GM10266 (cell line): ENCODE measurements around the gene RBMS2.

Experiments
- DNase-seq: peaks from one replicate; pipeline ENCODE4 v3.0.0; 2012; ENCODE audit errors: extremely low spot score
- TF ChIP-seq, protein P1 (sequence below): IDR thresholded peaks from 2 replicates; pipeline ENCODE4 v1.5.1; 2012; ENCODE audit warnings: mild to moderate bottlenecking, low read depth; ENCODE audit not compliant: control insufficient read depth, insufficient read depth; ENCODE audit errors: missing control alignments

Gene RBMS2

GRCh38 chr12:56600753-56601152 lies 79.1 kb downstream of the RBMS2 start:
- DNase-seq = no peak
- TF ChIP-seq, protein P1, sequence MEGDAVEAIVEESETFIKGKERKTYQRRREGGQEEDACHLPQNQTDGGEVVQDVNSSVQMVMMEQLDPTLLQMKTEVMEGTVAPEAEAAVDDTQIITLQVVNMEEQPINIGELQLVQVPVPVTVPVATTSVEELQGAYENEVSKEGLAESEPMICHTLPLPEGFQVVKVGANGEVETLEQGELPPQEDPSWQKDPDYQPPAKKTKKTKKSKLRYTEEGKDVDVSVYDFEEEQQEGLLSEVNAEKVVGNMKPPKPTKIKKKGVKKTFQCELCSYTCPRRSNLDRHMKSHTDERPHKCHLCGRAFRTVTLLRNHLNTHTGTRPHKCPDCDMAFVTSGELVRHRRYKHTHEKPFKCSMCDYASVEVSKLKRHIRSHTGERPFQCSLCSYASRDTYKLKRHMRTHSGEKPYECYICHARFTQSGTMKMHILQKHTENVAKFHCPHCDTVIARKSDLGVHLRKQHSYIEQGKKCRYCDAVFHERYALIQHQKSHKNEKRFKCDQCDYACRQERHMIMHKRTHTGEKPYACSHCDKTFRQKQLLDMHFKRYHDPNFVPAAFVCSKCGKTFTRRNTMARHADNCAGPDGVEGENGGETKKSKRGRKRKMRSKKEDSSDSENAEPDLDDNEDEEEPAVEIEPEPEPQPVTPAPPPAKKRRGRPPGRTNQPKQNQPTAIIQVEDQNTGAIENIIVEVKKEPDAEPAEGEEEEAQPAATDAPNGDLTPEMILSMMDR = no peak

- no peak for DNase-seq
- TF ChIP-seq, protein P1 = peak; percentile 24
These were observed 79.9 kb downstream of the RBMS2 start for GRCh38 chr12:56601503-56601902.

GRCh38 chr12:56602239-56602638 lies 80.6 kb downstream of the RBMS2 start:
- TF ChIP-seq, protein P1 = no peak
- no peak for DNase-seq

- TF ChIP-seq, protein P1 = no peak
- DNase-seq = no peak
These were observed 82.7 kb downstream of the RBMS2 start for GRCh38 chr12:56604355-56604754.

DNA sequence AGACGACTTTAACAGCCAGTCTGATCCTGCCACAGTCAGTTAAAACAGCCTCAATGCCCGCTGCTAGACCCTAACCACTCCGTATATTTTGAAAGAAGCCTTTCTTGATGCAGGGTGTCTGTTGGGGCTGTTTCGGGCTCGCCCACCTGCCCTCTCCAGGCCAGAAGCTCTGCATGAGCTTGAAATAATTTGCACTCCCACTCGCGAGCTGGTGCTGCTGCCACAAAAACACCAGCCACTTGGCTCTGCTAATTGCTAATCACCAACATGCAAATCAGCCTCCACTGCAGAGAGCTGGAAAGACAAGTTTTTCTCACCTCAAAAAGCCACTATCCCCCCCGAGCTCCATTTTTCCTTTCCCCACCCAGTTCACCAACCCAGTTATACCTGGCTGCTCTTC lies 93.0 kb downstream of the RBMS2 start:
- no peak for DNase-seq
- TF ChIP-seq, protein P1 = no peak

- TF ChIP-seq, protein P1 = no peak
- no peak for DNase-seq
These were observed 94.6 kb downstream of the RBMS2 start for GRCh38 chr12:56616244-56616643.

GRCh38 chr12:56616925-56617324 lies 95.3 kb downstream of the RBMS2 start:
- TF ChIP-seq, protein P1 = no peak

More at GRCh38 chr12:56616925-56617324, 95.3 kb downstream of the RBMS2 start:
- DNase-seq = no peak
